K562 (cell line): ENCODE measurements around the gene STK11. TPM values are rescaled to one million over a fixed set of nuclear protein-coding genes. Genes with fewer than 3 reads are reported as not detected.

Experiments
- ATAC-seq: fragments of 200-7000 bp; cut with Tn5 transposase; 3 replicates; pipeline ENCODE4 v1.9.1; 2020; ENCODE audit warnings: moderate library complexity
- BruUV-seq: library from RNA; stranded (reverse); fragments of 400-500 nt; replicated peaks from 2 replicates; lab custom pipeline; 2021; lab: Mats Ljungman, UMichigan
- CTCF ChIA-PET: fragments of 300-600 bp; formaldehyde crosslinking; extraction: SDS; loops from one replicate; lab custom pipeline; 2021; ENCODE audit warnings: low intra/inter-chr PET ratio; lab: Yijun Ruan, JAX
- POLR2A ChIA-PET: fragments of 300-600, 350-650 bp; sonication (Branson Sonifier 250); formaldehyde crosslinking; extraction: SDS; loops from one replicate; lab custom pipeline; 2021; ENCODE audit warnings: antibody characterized with exemption, inconsistent platforms; lab: Yijun Ruan, JAX
- DNase-seq, 4 experiments: peaks; one replicate each; pipeline versions ENCODE4 v3.0.0 to v3.0.0-alpha.2; 2011 to 2018; ENCODE audit warnings: low spot score in 3 of 4, mixed read lengths in 3 of 4; ENCODE audit errors: extremely low read depth in 1 of 4
- FAIRE-seq: peaks from 2 replicates; lab custom pipeline; 2011; peaks lifted over from hg19 to GRCh38; lab: Jason Lieb, UNC
- H2AFZ ChIP-seq: 2 replicates; pipeline ENCODE4 v1.6.0; 2011; ENCODE audit warnings: low read depth, low read length, control low read depth, inconsistent platforms
- H3K27ac ChIP-seq: fragments of 200-600 bp; 3 replicates; pipeline ENCODE4 v1.8.0; 2011; ENCODE audit warnings: low read depth, mild to moderate bottlenecking, control low read depth, inconsistent platforms, low read length, moderate library complexity, mixed read lengths; ENCODE audit errors: extremely low read depth
- H3K27me3 ChIP-seq, 2 experiments: fragments of 300-600 bp in 1 of 2; 2 replicates in 1 of 2; 3 replicates in 1 of 2; pipeline versions ENCODE4 v1.6.0 to v1.8.0; 2011; ENCODE audit warnings: inconsistent platforms in 2 of 2, low read length in 2 of 2, mild to moderate bottlenecking in 1 of 2, mixed read lengths in 1 of 2, moderate library complexity in 1 of 2; ENCODE audit not compliant: control insufficient read depth in 2 of 2, insufficient read depth in 2 of 2
- H3K36me3 ChIP-seq: fragments of 300-600 bp; 3 replicates; pipeline ENCODE4 v1.8.0; 2011; ENCODE audit warnings: mild to moderate bottlenecking, low read length, inconsistent platforms; ENCODE audit not compliant: control insufficient read depth, insufficient read depth
- H3K4me1 ChIP-seq, 2 experiments: fragments of 200-600 bp in 1 of 2; replicated peaks in 1 of 2; 2 replicates in 1 of 2; 3 replicates in 1 of 2; pipeline versions ENCODE4 v1.5.1 to v1.8.0; 2011; ENCODE audit warnings: inconsistent platforms in 2 of 2, low read length in 2 of 2, mild to moderate bottlenecking in 1 of 2, mixed read lengths in 1 of 2, moderate library complexity in 1 of 2; ENCODE audit not compliant: control insufficient read depth in 2 of 2, insufficient read depth in 2 of 2
- H3K4me2 ChIP-seq: 2 replicates; pipeline ENCODE4 v1.6.1; 2011; ENCODE audit warnings: low read length, control low read depth, inconsistent platforms, mixed read lengths; ENCODE audit not compliant: insufficient read depth
- H3K4me3 ChIP-seq: fragments of 200-600 bp; sonication (generic), shearing (Covaris generic); 2 replicates; pipeline ENCODE4 v1.5.1; 2016; ENCODE audit warnings: control low read depth, inconsistent platforms
- H3K79me2 ChIP-seq: fragments of 200-600 bp; 3 replicates; pipeline ENCODE4 v1.8.0; 2011; ENCODE audit warnings: low read length, inconsistent platforms; ENCODE audit not compliant: control insufficient read depth, insufficient read depth
- H3K9ac ChIP-seq, 2 experiments: 2 replicates each; pipeline versions ENCODE4 v1.6.0 to v1.6.1; 2011; ENCODE audit warnings: low read depth in 2 of 2, low read length in 2 of 2, control low read depth in 1 of 2, inconsistent platforms in 1 of 2, mild to moderate bottlenecking in 1 of 2, mixed read lengths in 1 of 2; ENCODE audit not compliant: insufficient read depth in 1 of 2
- H3K9me1 ChIP-seq: one replicate; pipeline ENCODE4 v1.6.0; 2011; ENCODE audit warnings: inconsistent platforms, mild to moderate bottlenecking, low read length, moderate library complexity; ENCODE audit not compliant: control insufficient read depth, insufficient read depth
- H3K9me3 ChIP-seq: replicated peaks from 2 replicates; pipeline ENCODE4 v1.5.1; 2011; ENCODE audit warnings: low read depth, low read length, inconsistent platforms; ENCODE audit not compliant: control insufficient read depth, insufficient read depth
- H4K20me1 ChIP-seq: replicated peaks from 2 replicates; pipeline ENCODE4 v1.6.1; 2011; ENCODE audit warnings: low read length, inconsistent platforms, mixed read lengths; ENCODE audit not compliant: control insufficient read depth, insufficient read depth
- CEBPB ChIP-seq: fragments of 450-650 bp; IDR thresholded peaks from 2 replicates; pipeline ENCODE4 v1.6.1; 2016; ENCODE audit warnings: missing genetic modification characterization, missing compliant biosample characterization
- FOS ChIP-seq: IDR thresholded peaks from 3 replicates; pipeline ENCODE4 v1.6.1; 2011; ENCODE audit not compliant: insufficient read length; ENCODE audit errors: extremely low read depth
- FOXJ2 ChIP-seq: fragments of 200-800 bp; sonication (Bioruptor generic); IDR thresholded peaks from 2 replicates; pipeline ENCODE4 v1.6.1; 2016; ENCODE audit warnings: missing genetic modification characterization, missing compliant biosample characterization
- JUND ChIP-seq, 2 experiments: IDR thresholded peaks; 2 replicates in 1 of 2; 3 replicates in 1 of 2; pipeline ENCODE4 v1.6.1; 2011; ENCODE audit warnings: borderline replicate concordance in 2 of 2, low read depth in 2 of 2, low read length in 2 of 2, improper control_type of control experiment in 1 of 2, missing biosample characterization in 1 of 2, missing genetic modification characterization in 1 of 2, missing genetic modification reagents in 1 of 2
- MEIS2 ChIP-seq: fragments of 450-650 bp; IDR thresholded peaks from 2 replicates; pipeline ENCODE4 v1.6.1; 2014; ENCODE audit warnings: mild to moderate bottlenecking; ENCODE audit not compliant: partially characterized antibody
- NFE2L1 ChIP-seq: fragments of 450-650 bp; IDR thresholded peaks from 2 replicates; pipeline ENCODE4 v1.6.1; 2016; ENCODE audit warnings: missing genetic modification characterization, low read depth, mild to moderate bottlenecking, missing compliant biosample characterization, moderate library complexity, borderline replicate concordance
- POLR2G ChIP-seq: fragments of 200-400 bp; formaldehyde crosslinking; IDR thresholded peaks from 2 replicates; pipeline ENCODE4 v1.6.1; 2017; ENCODE audit warnings: low read depth, mild to moderate bottlenecking, antibody characterized with exemption, low read length, moderate library complexity
- RBM15 ChIP-seq: fragments of 200-400 bp; formaldehyde crosslinking; IDR thresholded peaks from 2 replicates; pipeline ENCODE4 v1.6.1; 2018; ENCODE audit warnings: mild to moderate bottlenecking, low read length, moderate library complexity; ENCODE audit not compliant: insufficient read depth
- WGBS: fragments of 100-300 bp; shearing (Covaris generic); methylation state at CpG from one replicate; pipeline ENCODE4 v1.1.6; 2016; ENCODE audit warnings: low coverage, mixed read lengths; ENCODE audit not compliant: insufficient coverage; ENCODE audit errors: missing lambda C conversion rate; 5-methylcytosine and 5-hydroxymethylcytosine counted together
- in situ Hi-C: fragments of 300-500 bp; cut with MboI; formaldehyde crosslinking; loops from 4 replicates; pipeline ENCODE4 v1.15.0; 2018; ENCODE audit warnings: inconsistent platforms, mixed read lengths
- intact Hi-C: fragments of 100-400 bp; cut with micrococcal nuclease; formaldehyde crosslinking; loops from 2 replicates; pipeline ENCODE4 v1.14.2; 2022
- polyA plus RNA-seq, 8 experiments: library from polyadenylated mRNA; depleted of rRNA in 4 of 8; stranded (reverse) in 5 of 8; unstranded in 3 of 8; fragments of >200 nt; fragmentation: Nextera tagmentation in 2 of 8; fragmentation: Illumina TruSeq in 1 of 8; extraction: Ambion mirVana in 2 of 8; extraction: Trizol in 1 of 8; gene quantifications; 2 replicates each; pipeline versions ENCODE4 v1.2.1 to v1.2.3, GENCODE V29; 2011 to 2014; ENCODE audit warnings: inconsistent platforms in 1 of 8, missing spikeins in 1 of 8
- total RNA-seq, 7 experiments: library from RNA; depleted of rRNA in 6 of 7; stranded (reverse); fragments of >200 nt in 6 of 7; fragmentation: Illumina TruSeq in 2 of 7; extraction: Trizol in 2 of 7; gene quantifications; 2 replicates each; pipeline versions ENCODE4 v1.2.1 to v1.2.3, GENCODE V29; 2011 to 2021; ENCODE audit warnings: low replicate concordance in 1 of 7
- TF ChIP-seq, protein P1 (sequence below): sonication (generic); formaldehyde crosslinking; IDR thresholded peaks from 2 replicates; pipeline ENCODE4 v1.8.0; 2023; ENCODE audit warnings: mild to moderate bottlenecking, missing genetic modification reagents

The STK11 gene
- total and polyA plus RNA-seq, 9 of the 15 experiments (the other 6 are each of a cell fraction or from before 2014, with no cell fraction given) = 0.15 to 96.5 (median 31.7) TPM

DNA sequence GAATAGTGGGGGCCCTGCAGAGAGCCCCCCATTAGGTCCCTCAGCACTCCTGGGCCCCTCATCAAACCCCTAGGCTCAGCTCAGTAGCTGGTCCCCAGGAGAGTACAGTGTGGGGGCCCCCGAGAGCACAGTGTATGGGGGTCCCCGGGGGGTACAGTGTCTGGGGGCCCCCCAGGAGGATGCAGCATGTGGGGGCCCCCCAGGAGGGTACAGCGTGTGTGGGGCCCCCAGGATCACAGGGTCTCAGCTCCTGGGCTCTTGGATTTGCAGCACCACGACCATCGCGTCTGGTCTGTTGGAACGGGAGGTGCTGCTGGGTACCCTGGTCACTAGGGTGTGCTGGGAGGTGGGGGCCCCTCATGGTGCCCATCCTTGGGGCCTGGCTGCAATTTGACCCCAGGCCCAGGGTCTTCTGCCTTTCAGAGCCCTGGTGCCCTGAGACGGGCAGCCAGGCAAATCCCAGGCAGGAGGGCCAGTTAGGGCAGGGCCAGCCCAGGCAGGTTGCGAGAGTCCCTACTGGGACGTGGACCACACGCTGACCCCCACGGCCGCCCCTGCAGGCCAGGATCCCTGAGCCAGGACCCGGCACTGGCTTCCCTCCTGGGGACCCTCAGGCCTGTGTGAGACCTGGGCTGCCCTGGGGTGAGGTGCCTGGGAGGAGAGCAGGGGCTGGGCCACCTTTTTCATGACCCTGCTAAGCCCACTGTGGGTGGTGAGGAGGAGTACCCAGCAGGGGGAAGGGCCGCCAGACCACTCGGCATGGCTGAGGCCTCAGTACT, 18.7 kb downstream of the STK11 start:
- no peak overlapping the region for H3K27ac ChIP-seq
- POLR2A ChIA-PET = no interaction called here
- H3K36me3 ChIP-seq = peaks cover 83% of the 10 kb centered on the region; the same call in 2 of the 3 replicates
- peaks cover 0 to 67% of the 10 kb centered on the region in 2 experiments; a peak in 2 of 5 replicates for H3K4me1 ChIP-seq
- no peaks in the 10 kb centered on the region; the same call in 1 of the 2 replicates for H3K9me3 ChIP-seq
- in situ Hi-C loops (no loop called here), intact Hi-C loops (no loop called here)
- no peak for DNase-seq
- no TSS peak for BruUV-seq
- TF ChIP-seq JUND (IDR thresholded peaks at IDR 0.05; ENCODE audit: borderline replicate concordance, low read depth, low read length) (no peak), JUND (tag; IDR thresholded peaks at IDR 0.05; ENCODE audit: borderline replicate concordance, low read depth, low read length) (no peak), POLR2G (0 out of 2 replicates have a peak, but pooled peaks have one; percentile 8)
- CTCF ChIA-PET = interaction anchor here (1.6 kb wide), 1 partner anchor 111 kb away, joined by 6 read pairs; no protein-coding TSS in a partner anchor
- no peak overlapping the region for H3K4me3 ChIP-seq
- no peak for ATAC-seq
- no peak for FAIRE-seq
- H3K27me3 ChIP-seq = no peaks in the 10 kb centered on the region
- 0 out of 2 replicates have a peak, but pooled peaks cover 6% of the 10 kb centered on the region for H4K20me1 ChIP-seq
- no peak overlapping the region for H2AFZ ChIP-seq
- H3K79me2 ChIP-seq = peaks cover 23% of the 10 kb centered on the region
- 88% methylated on average over 6 of the region's 16 CpGs for WGBS
- peak overlapping the region in 1 of 2 experiments; percentile 45; a peak in 1 of 4 replicates for H3K9ac ChIP-seq
- H3K4me2 ChIP-seq = no peak overlapping the region
- no peaks in the 10 kb centered on the region for H3K9me1 ChIP-seq

DNA sequence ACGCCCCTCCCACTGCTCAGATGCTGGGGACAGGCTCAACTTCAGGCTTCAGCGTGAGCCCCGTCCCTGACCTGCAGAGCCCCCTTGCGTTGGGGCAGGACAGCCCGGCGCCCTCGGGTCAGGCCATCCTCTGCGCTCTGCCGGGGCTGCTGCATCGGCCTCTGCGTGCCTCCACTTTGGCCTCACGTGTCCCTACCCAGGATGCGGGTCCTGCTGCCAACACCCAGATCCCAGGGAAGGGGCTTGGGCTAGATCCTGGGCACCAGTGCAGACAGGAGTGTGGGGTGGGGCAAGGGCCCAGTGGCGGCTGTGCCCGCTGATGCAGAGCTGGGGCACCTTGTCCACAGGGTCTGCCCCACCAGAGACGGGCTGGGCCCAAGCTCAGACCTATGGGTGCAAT, 19.3 kb downstream of the STK11 start:
- DNase-seq (no peak), FAIRE-seq (no peak), ATAC-seq (no peak)
- Histone ChIP-seq H4K20me1 (0 out of 2 replicates have a peak, but pooled peaks cover 6% of the 10 kb centered on the region), H3K9me1 (no peaks in the 10 kb centered on the region), H3K4me1 (peaks cover 0 to 66% of the 10 kb centered on the region in 2 experiments; a peak in 2 of 5 replicates), H3K79me2 (peaks cover 21% of the 10 kb centered on the region), H3K4me2 (no peak overlapping the region), H3K9ac (no peak overlapping the region), H3K27ac (no peak overlapping the region), H2AFZ (no peak overlapping the region), H3K36me3 (peaks cover 82% of the 10 kb centered on the region; the same call in 2 of the 3 replicates), H3K4me3 (no peak overlapping the region), H3K27me3 (no peaks in the 10 kb centered on the region), H3K9me3 (no peaks in the 10 kb centered on the region; the same call in 1 of the 2 replicates)
- intact Hi-C loops = no loop called here
- in situ Hi-C loops = loop anchor here (25.0 kb wide), 1 partner anchor 463 kb away; the partner anchor contains the start of gene MISP
- TF ChIP-seq POLR2G = peak; percentile 26; the same call in 1 of the 2 replicates
- no peak for TF ChIP-seq MEIS2
- no peak for TF ChIP-seq FOXJ2 (tag)
- TF ChIP-seq, protein P1, sequence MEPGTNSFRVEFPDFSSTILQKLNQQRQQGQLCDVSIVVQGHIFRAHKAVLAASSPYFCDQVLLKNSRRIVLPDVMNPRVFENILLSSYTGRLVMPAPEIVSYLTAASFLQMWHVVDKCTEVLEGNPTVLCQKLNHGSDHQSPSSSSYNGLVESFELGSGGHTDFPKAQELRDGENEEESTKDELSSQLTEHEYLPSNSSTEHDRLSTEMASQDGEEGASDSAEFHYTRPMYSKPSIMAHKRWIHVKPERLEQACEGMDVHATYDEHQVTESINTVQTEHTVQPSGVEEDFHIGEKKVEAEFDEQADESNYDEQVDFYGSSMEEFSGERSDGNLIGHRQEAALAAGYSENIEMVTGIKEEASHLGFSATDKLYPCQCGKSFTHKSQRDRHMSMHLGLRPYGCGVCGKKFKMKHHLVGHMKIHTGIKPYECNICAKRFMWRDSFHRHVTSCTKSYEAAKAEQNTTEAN (CRISPR knock-in tag) = no peak
- no peak for TF ChIP-seq FOS
- TF ChIP-seq CEBPB (tag) = no peak
- no peak for TF ChIP-seq RBM15
- no peak for TF ChIP-seq NFE2L1
- CTCF ChIA-PET = no interaction called here
- BruUV-seq = no TSS peak
- WGBS = 93% methylated on average over 16 of the region's 16 CpGs
- POLR2A ChIA-PET = interaction anchor here (1.2 kb wide), 1 partner anchor 17 kb away, joined by 3 read pairs; the partner anchor contains the start of gene ATP5F1D
